T-helper 2 cell treated with Interferon-gamma antibody and Interleukin-4, amounts not matched to agents 100 ng/mL and 5 ng/mL, for 36 hours (primary cell): ENCODE results near the gene TCF3. TPM values are rescaled to one million over a fixed set of nuclear protein-coding genes. Genes with fewer than 3 reads are reported as not detected.
"Not testable (repeated sequence)": the region's sequence is repeated elsewhere in the genome, so short reads cannot be mapped to it uniquely, and the experiment has no call there.

ENCODE experiments used
- intact Hi-C: fragments of 100-400 bp; cut with micrococcal nuclease; formaldehyde crosslinking; loops from one replicate; pipeline ENCODE4 v1.15.1; 2023
- total RNA-seq: library from RNA; stranded (reverse); gene quantifications from 2 replicates; pipeline ENCODE4 v1.2.3, GENCODE V29; 2022

Gene TCF3
- total RNA-seq, 1 donor from 2014 or later, result 88.5 TPM

- intact Hi-C loops, result loop anchor here (1.0 to 2.0 kb wide), 4 partner anchors 46 to 499 kb away; partner anchors contain the start of genes AP3D1, ATP8B3, MBD3 and UQCR11
Measured at GRCh38 chr19:1651568-1652291, 685 bp downstream of the TCF3 start.

GRCh38 chr19:1650650-1651567 is 1.5 kb downstream of the TCF3 start:
- intact Hi-C loops, result no loop called here

- intact Hi-C loops, result no loop called here
Measured at GRCh38 chr19:1649706-1650649, 2.4 kb downstream of the TCF3 start.

GRCh38 chr19:1648920-1649541 is 3.4 kb downstream of the TCF3 start:
- intact Hi-C loops, result no loop called here

- intact Hi-C loops, result no loop called here
Measured at GRCh38 chr19:1648459-1648849, 4.0 kb downstream of the TCF3 start.

GRCh38 chr19:1647501-1648458 is 4.6 kb downstream of the TCF3 start:
- intact Hi-C loops, result no loop called here

- intact Hi-C loops, result no loop called here
Measured at GRCh38 chr19:1646659-1647453, 5.6 kb downstream of the TCF3 start.

GRCh38 chr19:1646149-1646548 is 6.3 kb downstream of the TCF3 start:
- intact Hi-C loops, result no loop called here

- intact Hi-C loops, result no loop called here
Measured at GRCh38 chr19:1645299-1645698, 7.1 kb downstream of the TCF3 start.

- intact Hi-C loops, result no loop called here
Measured at GRCh38 chr19:1644070-1644469, 8.3 kb downstream of the TCF3 start.

GRCh38 chr19:1640893-1641448 is 11.4 kb downstream of the TCF3 start:
- intact Hi-C loops, result not testable (repeated sequence)

GRCh38 chr19:1636325-1637236 is 15.8 kb downstream of the TCF3 start:
- intact Hi-C loops, result no loop called here

- intact Hi-C loops, result no loop called here
Measured at GRCh38 chr19:1634938-1635243, 17.5 kb downstream of the TCF3 start.

GRCh38 chr19:1634242-1634937 is 18.0 kb downstream of the TCF3 start:
- intact Hi-C loops, result no loop called here

- intact Hi-C loops, result no loop called here
Measured at GRCh38 chr19:1633269-1633826, 19.1 kb downstream of the TCF3 start.

- intact Hi-C loops, result no loop called here
Measured at GRCh38 chr19:1632462-1633268, 19.8 kb downstream of the TCF3 start.
